ENCODE data around the gene CD84.
"Not testable (repeated sequence)": the region's sequence is repeated elsewhere in the genome, so short reads cannot be mapped to it uniquely, and the experiment has no call there.

CD84 gene

GRCh38 chr1:160541622-160542302 lies 37.5 kb downstream of the CD84 start:
- no peak for TF ChIP-seq JUND (IDR thresholded peaks at IDR 0.05; ENCODE audit: low read depth)
- in situ Hi-C loops (cut with HindIII; ENCODE audit: low pct_unique_long_range_greater_than_20kb, low sequenced_read_pairs) = no loop called here
- DNase-seq (ENCODE audit: low read depth in 1 of 2, low spot score in 1 of 2) = no peak

GRCh38 chr1:160540859-160541233 lies 38.5 kb downstream of the CD84 start:
- in situ Hi-C loops (cut with HindIII; ENCODE audit: low pct_unique_long_range_greater_than_20kb, low sequenced_read_pairs) = no loop called here
- DNase-seq (ENCODE audit: low read depth in 1 of 2, low spot score in 1 of 2) = no peak
- TF ChIP-seq JUND (IDR thresholded peaks at IDR 0.05; ENCODE audit: low read depth) = no peak

- TF ChIP-seq JUND (IDR thresholded peaks at IDR 0.05; ENCODE audit: low read depth) = no peak
- DNase-seq (ENCODE audit: low read depth in 1 of 2, low spot score in 1 of 2) = no peak
- in situ Hi-C loops (cut with HindIII; ENCODE audit: low pct_unique_long_range_greater_than_20kb, low sequenced_read_pairs) = no loop called here
Observed at GRCh38 chr1:160539990-160540858, 39.1 kb downstream of the CD84 start.

- no peak for TF ChIP-seq JUND (IDR thresholded peaks at IDR 0.05; ENCODE audit: low read depth)
- no peak for DNase-seq (ENCODE audit: low read depth in 1 of 2, low spot score in 1 of 2)
- in situ Hi-C loops (cut with HindIII; ENCODE audit: low pct_unique_long_range_greater_than_20kb, low sequenced_read_pairs) = no loop called here
Observed at GRCh38 chr1:160539684-160539989, 39.7 kb downstream of the CD84 start.

GRCh38 chr1:160538985-160539651 lies 40.2 kb downstream of the CD84 start:
- DNase-seq (ENCODE audit: low read depth in 1 of 2, low spot score in 1 of 2) = no peak
- in situ Hi-C loops (cut with HindIII; ENCODE audit: low pct_unique_long_range_greater_than_20kb, low sequenced_read_pairs) = no loop called here
- TF ChIP-seq JUND (IDR thresholded peaks at IDR 0.05; ENCODE audit: low read depth) = no peak

- DNase-seq (ENCODE audit: low read depth in 1 of 2, low spot score in 1 of 2) = no peak
- no peak for TF ChIP-seq JUND (IDR thresholded peaks at IDR 0.05; ENCODE audit: low read depth)
- in situ Hi-C loops (cut with HindIII; ENCODE audit: low pct_unique_long_range_greater_than_20kb, low sequenced_read_pairs) = no loop called here
Observed at GRCh38 chr1:160537714-160538665, 41.3 kb downstream of the CD84 start.

GRCh38 chr1:160534823-160535605 lies 44.3 kb downstream of the CD84 start:
- DNase-seq (ENCODE audit: low read depth in 1 of 2, low spot score in 1 of 2) = no peak
- TF ChIP-seq JUND (IDR thresholded peaks at IDR 0.05; ENCODE audit: low read depth) = no peak
- in situ Hi-C loops (cut with HindIII; ENCODE audit: low pct_unique_long_range_greater_than_20kb, low sequenced_read_pairs) = no loop called here

GRCh38 chr1:160532557-160532813 lies 46.8 kb downstream of the CD84 start:
- DNase-seq (ENCODE audit: low read depth in 1 of 2, low spot score in 1 of 2); in situ Hi-C loops (cut with HindIII; ENCODE audit: low pct_unique_long_range_greater_than_20kb, low sequenced_read_pairs): not testable (repeated sequence)

GRCh38 chr1:160531809-160532556 lies 47.3 kb downstream of the CD84 start:
- DNase-seq (ENCODE audit: low read depth in 1 of 2, low spot score in 1 of 2); in situ Hi-C loops (cut with HindIII; ENCODE audit: low pct_unique_long_range_greater_than_20kb, low sequenced_read_pairs): not testable (repeated sequence)

- in situ Hi-C loops (cut with HindIII; ENCODE audit: low pct_unique_long_range_greater_than_20kb, low sequenced_read_pairs); DNase-seq (ENCODE audit: low read depth in 1 of 2, low spot score in 1 of 2): not testable (repeated sequence)
Observed at GRCh38 chr1:160529401-160529952, 49.8 kb downstream of the CD84 start.

GRCh38 chr1:160523789-160524188 lies 55.5 kb downstream of the CD84 start:
- in situ Hi-C loops (cut with HindIII; ENCODE audit: low pct_unique_long_range_greater_than_20kb, low sequenced_read_pairs); DNase-seq (ENCODE audit: low read depth in 1 of 2, low spot score in 1 of 2): not testable (repeated sequence)

Measured in T47D (cell line).